GM19035 (cell line): ENCODE results near the gene TBX20.
"Not testable (repeated sequence)": the region's sequence is repeated elsewhere in the genome, so short reads cannot be mapped to it uniquely, and the experiment has no call there.

Experiments
- ATAC-seq: cut with Tn5 transposase; IDR thresholded peaks from one replicate; pipeline ENCODE4 v1.9.1; 2021; ENCODE audit not compliant: unreplicated experiment

Gene TBX20

GRCh38 chr7:35172131-35172530 is 81.8 kb downstream of the TBX20 start:
- ATAC-seq, result not testable (repeated sequence)

GRCh38 chr7:35167658-35168057 is 86.2 kb downstream of the TBX20 start:
- ATAC-seq, result not testable (repeated sequence)

GRCh38 chr7:35167158-35167557 is 86.7 kb downstream of the TBX20 start:
- not testable (repeated sequence) for ATAC-seq

- ATAC-seq, result not testable (repeated sequence)
These were observed 92.7 kb downstream of the TBX20 start for GRCh38 chr7:35161059-35161740.
